C1 segment of cervical spinal cord (tissue), 14 donors: ENCODE results near the gene SMPDL3A.

Source experiments
- DNase-seq, 14 donors: peaks; one replicate each; lab custom pipeline; 2025; lab: John Stamatoyannopoulos, UW

SMPDL3A gene

GRCh38 chr6:122778302-122778701, 10.8 kb upstream of the SMPDL3A start:
- DNase-seq = no peak

- peak in 10 of 14 donors; percentile 22 to 97 (median 49) for DNase-seq
Measured at GRCh38 chr6:122778985-122779661, 9.9 kb upstream of the SMPDL3A start.

DNA sequence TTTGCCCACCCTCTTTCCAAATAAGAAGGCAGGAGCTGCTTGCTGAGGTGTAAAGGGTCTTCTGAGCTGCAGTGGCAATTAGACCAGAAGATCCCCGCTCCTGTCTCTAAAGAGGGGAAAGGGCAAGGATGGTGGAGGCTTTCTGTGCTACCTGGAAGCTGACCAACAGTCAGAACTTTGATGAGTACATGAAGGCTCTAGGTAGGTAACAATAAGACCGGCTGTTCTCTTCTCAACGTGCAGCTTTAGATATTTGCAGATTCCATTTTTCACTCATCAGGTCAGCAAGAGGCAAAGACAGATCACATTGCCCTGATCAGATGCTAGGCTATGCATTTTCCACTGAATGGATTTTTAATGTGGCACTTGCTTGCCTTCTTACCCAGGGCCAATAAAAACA, 9.4 kb upstream of the SMPDL3A start, which contains the start of gene FABP7:
Gene FABP7, plus strand, starts transcription at position 50 of the 400 bp plus-strand sequence. Its CDS starts 79 bp downstream, at position 129.
- DNase-seq = no peak

GRCh38 chr6:122780114-122780513, 8.9 kb upstream of the SMPDL3A start:
- peak in 1 of 14 donors; percentile 82 for DNase-seq

DNA sequence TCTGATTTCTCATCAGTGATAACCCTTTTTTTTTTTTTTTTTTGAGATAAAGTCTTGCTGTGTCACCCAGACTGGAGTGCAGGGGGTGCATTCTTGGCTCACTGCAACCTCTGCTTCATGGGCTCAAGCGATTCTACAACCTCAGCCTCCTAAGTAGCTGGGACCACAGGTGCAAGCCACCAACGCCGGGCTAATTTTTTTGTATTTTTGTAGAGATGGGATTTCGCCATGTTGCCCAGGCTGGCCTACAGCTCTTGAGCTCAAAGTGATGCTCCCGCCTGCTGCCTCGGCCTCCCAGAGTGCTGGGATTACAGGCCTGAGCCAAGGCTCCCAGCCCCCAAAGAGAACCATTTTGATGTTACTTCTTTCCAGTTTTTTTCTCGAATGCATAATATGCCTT, 7.3 kb upstream of the SMPDL3A start:
- peak in 1 of 14 donors; percentile 59 for DNase-seq

GRCh38 chr6:122783401-122783800, 5.7 kb upstream of the SMPDL3A start:
- DNase-seq = no peak

DNA sequence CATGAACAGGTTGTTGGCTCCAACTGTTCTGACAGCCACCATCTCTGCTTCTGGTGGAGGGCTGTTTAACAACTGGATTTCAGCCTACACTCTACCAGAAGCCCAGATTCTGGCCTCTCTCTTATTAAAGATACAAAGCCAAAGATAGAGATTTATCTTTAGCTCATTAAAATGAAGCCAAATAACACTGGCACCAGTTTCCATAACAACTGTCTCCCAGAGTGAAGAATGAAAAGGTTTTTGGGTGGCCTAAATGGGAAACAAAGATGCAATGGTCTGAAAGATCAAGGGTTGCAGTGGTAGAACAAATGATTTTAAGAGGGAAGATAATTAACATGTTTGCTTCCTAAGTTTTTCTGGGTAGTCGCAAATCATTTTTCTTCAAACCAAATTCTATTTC, 3.2 kb upstream of the SMPDL3A start:
- no peak for DNase-seq

GRCh38 chr6:122787721-122788120, 1.3 kb upstream of the SMPDL3A start:
- DNase-seq = no peak

DNA sequence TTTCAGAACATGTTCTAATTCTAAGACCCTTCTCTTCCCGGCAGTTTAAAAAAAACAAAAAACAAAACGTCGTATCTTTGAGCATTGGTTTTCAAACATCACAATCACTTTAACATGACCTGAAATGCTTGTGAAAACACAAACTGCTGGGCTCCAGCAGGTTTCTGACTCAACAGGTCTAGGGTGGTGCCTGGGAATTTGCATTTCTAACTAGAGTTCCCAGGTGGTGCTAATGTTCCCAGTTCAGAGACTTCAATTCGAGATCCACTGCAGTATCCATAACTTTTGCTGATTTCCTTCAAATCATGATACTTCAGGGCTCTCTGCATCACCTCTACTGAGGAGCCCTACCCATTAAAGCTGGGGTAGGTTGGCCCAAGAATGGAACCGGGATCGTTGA, 850 bp upstream of the SMPDL3A start:
- no peak for DNase-seq

DNA sequence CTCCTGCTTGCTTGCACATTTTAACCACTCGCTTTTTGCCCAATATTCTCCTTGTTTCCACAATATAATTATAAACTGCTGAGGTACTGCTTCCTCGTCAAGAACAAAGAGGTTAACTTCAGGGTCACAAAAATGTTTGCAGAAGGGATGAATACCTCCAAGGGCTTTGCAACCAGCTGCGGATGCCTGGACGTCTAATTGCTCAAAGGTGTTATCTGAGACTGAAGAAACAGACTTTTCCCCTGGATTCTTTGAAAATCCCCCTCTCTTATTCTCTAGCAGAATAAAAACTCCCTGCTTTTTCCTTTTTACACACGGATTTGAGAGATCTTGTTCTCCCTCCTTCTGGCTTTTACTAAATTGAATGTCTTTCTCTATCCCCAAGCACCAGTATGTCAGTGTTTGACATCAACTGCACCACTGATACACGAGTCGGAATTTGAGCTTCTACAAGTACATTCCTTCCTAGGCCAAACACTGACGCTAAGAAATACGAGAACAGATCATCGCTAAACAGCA, 336 bp upstream of the SMPDL3A start:
- no peak for DNase-seq

DNA sequence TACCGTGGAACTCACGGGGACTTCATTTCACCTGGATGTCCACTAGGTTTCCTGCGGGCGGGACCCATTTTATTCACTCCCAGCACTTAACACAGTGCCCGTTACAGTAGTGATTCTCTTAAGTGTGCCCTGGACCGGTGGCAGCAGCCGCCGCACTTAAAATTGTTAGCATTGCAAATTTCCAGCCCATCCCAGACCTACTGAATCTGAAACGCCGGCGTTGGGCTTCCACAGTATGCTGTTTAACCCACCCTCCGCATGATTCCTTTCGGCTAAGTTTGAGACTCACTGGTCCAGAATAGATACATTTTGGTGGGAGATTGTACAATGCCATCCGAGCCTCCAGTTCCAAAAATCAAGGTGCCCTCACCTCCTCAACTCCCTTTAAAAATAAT, 967 bp downstream of the SMPDL3A start:
- DNase-seq = peak in 2 of 14 donors; percentile 70 to 83

- peak in 3 of 14 donors; percentile 27 to 72 (median 69) for DNase-seq
Measured at GRCh38 chr6:122790423-122791309, 1.6 kb downstream of the SMPDL3A start.

- DNase-seq = peak in 1 of 14 donors; percentile 41
Measured at GRCh38 chr6:122791310-122791679, 2.2 kb downstream of the SMPDL3A start.

- DNase-seq = no peak
Measured at GRCh38 chr6:122792766-122793165, 3.7 kb downstream of the SMPDL3A start.

DNA sequence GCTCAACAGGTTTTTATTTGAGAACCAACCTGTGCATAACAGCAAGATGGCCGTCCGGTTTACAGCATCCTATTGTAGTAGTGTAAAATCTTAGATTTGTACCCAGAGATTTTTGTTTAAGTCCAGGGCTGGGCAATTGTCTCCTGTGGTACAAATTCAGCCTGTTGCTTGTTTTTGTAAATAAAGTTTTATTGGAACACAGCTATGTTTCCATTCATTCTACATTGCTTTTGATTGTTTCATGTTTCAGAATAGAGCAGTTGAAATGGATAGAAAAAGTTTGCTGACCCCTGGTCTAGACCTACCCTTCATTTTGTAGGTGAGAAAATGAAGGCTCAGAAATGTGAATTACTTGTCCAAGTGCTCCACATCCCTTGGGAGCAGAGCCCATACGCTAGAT, 8.5 kb downstream of the SMPDL3A start:
- no peak for DNase-seq

- no peak for DNase-seq
Measured at GRCh38 chr6:122798099-122798641, 9.1 kb downstream of the SMPDL3A start.

GRCh38 chr6:122799140-122799745, 10.2 kb downstream of the SMPDL3A start:
- DNase-seq = no peak

- DNase-seq = no peak
Measured at GRCh38 chr6:122799916-122800686, 11.0 kb downstream of the SMPDL3A start.

GRCh38 chr6:122800906-122801305, 11.8 kb downstream of the SMPDL3A start:
- DNase-seq = no peak

DNA sequence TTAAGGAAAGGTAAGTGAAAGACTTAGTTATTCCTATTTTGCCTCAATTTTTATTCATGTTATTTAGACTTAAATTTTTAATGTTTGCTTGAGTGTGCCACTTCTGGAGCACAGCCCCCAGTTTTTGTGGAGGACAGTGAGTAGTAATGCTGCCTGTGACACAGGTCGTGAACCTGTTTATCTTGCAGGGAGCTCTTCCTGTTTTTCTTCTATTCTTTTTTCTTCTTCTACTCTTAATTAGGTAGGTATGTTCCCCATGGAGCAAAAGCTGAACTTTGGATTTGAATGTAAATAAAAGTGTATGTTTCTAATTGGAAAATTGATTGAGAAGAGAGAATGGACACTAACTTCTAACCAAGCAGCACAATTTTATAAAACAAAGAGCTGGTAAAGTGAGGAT, 12.3 kb downstream of the SMPDL3A start:
- DNase-seq = no peak

GRCh38 chr6:122803171-122803661, 14.2 kb downstream of the SMPDL3A start:
- DNase-seq = no peak
